OCI-LY3 (cell line): ENCODE results near the gene RTTN.

ENCODE experiments used
- EZH2phosphoT487 ChIP-seq: fragments of 200-600 bp; shearing (Covaris generic); IDR thresholded peaks from 2 replicates; pipeline ENCODE4 v1.6.1; 2018; ENCODE audit warnings: antibody characterized with exemption, mixed run types, low read depth
- TF ChIP-seq, protein P1 (sequence below): fragments of 200-600, 300-600 bp; sonication (generic); IDR thresholded peaks from 2 replicates; pipeline ENCODE4 v1.5.1; 2014; ENCODE audit warnings: antibody characterized with exemption, low read length, low read depth

DNA sequence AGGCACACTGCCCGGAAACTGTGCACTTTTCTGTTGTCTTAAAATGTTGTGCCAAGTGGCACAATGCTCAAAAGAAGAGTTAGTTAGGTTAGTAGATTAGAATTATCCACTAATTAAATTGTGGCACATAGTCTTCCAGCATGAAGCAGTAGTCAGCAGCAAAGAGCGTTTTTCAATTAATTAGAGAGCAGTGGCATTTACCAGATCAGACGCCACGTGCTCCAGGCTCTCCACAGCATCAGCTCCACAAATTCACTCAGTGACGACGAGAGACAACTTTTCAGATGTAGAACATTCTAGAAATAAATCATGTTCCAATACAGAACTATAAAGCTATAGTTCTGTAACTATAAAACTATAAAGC is 16.4 kb upstream of the RTTN start:
- TF ChIP-seq, protein P1, sequence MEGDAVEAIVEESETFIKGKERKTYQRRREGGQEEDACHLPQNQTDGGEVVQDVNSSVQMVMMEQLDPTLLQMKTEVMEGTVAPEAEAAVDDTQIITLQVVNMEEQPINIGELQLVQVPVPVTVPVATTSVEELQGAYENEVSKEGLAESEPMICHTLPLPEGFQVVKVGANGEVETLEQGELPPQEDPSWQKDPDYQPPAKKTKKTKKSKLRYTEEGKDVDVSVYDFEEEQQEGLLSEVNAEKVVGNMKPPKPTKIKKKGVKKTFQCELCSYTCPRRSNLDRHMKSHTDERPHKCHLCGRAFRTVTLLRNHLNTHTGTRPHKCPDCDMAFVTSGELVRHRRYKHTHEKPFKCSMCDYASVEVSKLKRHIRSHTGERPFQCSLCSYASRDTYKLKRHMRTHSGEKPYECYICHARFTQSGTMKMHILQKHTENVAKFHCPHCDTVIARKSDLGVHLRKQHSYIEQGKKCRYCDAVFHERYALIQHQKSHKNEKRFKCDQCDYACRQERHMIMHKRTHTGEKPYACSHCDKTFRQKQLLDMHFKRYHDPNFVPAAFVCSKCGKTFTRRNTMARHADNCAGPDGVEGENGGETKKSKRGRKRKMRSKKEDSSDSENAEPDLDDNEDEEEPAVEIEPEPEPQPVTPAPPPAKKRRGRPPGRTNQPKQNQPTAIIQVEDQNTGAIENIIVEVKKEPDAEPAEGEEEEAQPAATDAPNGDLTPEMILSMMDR, result no peak
- no peak for TF ChIP-seq EZH2phosphoT487
